Embryonic facial prominence (tissue), 1 donor: Measurements from ENCODE around the gene EMD.

Experiments used
- DNase-seq: peaks from one replicate; pipeline ENCODE4 v3.0.0-alpha.2; 2016; ENCODE audit errors: extremely low spot score

Gene EMD

GRCh38 chrX:154419189-154419588 lies 40.1 kb downstream of the EMD start:
- DNase-seq: no peak

- no peak for DNase-seq
Observed at GRCh38 chrX:154419688-154420401, 40.8 kb downstream of the EMD start.

- no peak for DNase-seq
Observed at GRCh38 chrX:154420402-154420756, 41.3 kb downstream of the EMD start.

- no peak for DNase-seq
Observed at GRCh38 chrX:154426916-154427770, 48.0 kb downstream of the EMD start.

GRCh38 chrX:154428176-154429171 lies 49.4 kb downstream of the EMD start, which contains the start of gene ATP6AP1:
ATP6AP1 (plus strand) TSS chrX:154428677; CDS start chrX:154428693, 16 bp downstream.
- DNase-seq: peak; percentile 80

- DNase-seq: no peak
Observed at GRCh38 chrX:154429711-154430110, 50.6 kb downstream of the EMD start.

- DNase-seq: no peak
Observed at GRCh38 chrX:154430479-154430878, 51.4 kb downstream of the EMD start.

- DNase-seq: no peak
Observed at GRCh38 chrX:154430916-154431315, 51.8 kb downstream of the EMD start.
